ENCODE measurements around the gene CYB561D1. TPM values are rescaled to one million over a fixed set of nuclear protein-coding genes. Genes with fewer than 3 reads are reported as not detected.

Gene CYB561D1
- total and polyA plus RNA-seq, 9 of the 15 experiments (the other 6 are each of a cell fraction or from before 2014, with no cell fraction given): 0.71 to 7.2 (median 3.5) TPM

DNA sequence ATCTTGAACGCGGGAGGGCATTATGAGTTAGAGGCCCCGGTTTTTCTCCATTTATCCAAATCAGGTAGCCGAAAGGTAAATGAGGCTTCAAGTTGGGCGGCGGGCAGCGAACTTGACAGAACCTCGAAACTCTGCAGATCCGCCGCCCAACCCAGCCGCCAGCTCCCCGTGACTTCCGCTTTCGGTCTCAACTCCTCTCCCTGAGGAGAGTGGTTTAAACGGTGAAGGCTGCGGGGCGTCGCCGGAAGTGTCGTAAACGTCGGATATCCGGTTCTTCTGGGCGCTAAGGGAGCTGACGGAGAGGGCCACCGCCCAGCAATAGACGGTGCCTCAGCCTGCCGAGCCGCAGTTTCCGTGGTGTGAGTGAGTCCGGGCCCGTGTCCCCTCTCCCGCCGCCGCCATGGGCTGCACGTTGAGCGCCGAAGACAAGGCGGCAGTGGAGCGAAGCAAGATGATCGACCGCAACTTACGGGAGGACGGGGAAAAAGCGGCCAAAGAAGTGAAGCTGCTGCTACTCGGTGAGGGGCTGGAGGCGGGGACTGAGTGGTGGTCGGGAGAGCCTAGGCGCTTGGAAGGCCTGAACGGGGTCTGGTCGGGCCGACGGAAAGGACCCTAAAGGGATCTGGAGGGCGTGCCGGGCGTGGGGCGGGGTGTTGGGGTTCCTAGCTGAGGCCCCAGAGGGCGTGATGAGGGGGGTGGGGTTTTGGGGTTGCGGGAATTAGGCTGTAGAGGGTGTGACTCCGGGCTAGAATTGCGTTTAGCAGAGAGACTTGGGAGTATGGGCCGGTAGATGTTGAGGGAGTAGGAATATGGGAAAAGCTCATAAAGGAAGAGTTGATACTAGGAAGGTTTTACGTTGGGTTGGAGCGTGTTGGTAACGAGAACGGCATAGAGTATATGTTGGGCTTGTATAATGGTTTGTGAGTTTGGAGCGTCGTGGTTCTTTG lies 54.7 kb downstream of the CYB561D1 start, which contains the start of gene GNAI3 (continued):
- TF ChIP-seq ZBTB33 (CRISPR knock-in tag; IDR thresholded peaks at IDR 0.05) (peak; percentile 60; the same call in 1 of the 2 replicates), HCFC1 (IDR thresholded peaks at IDR 0.05; ENCODE audit: low read depth, low read length) (peak; percentile 71), SMARCB1 (IDR thresholded peaks at IDR 0.05; ENCODE audit: insufficient read length, low read depth) (no peak), REST (IDR thresholded peaks at IDR 0.05; ENCODE audit: borderline replicate concordance) (no peak), REST (CRISPR knock-in tag; IDR thresholded peaks at IDR 0.05; ENCODE audit: low read depth) (no peak), PYGO2 (tag; IDR thresholded peaks at IDR 0.05) (0 out of 2 replicates have a peak, but pooled peaks have one; percentile 28), PHTF2 (CRISPR knock-in tag; IDR thresholded peaks at IDR 0.05) (no peak), PBX2 (CRISPR knock-in tag; IDR thresholded peaks at IDR 0.05; ENCODE audit: low read depth) (no peak), PBX2 (tag; conservative IDR thresholded peaks at IDR 0.05; ENCODE audit: low read depth) (no peak), NR2C1 (IDR thresholded peaks at IDR 0.05) (no peak), NR2C1 (tag; IDR thresholded peaks at IDR 0.05) (no peak)
- TF ChIP-seq, protein P1, sequence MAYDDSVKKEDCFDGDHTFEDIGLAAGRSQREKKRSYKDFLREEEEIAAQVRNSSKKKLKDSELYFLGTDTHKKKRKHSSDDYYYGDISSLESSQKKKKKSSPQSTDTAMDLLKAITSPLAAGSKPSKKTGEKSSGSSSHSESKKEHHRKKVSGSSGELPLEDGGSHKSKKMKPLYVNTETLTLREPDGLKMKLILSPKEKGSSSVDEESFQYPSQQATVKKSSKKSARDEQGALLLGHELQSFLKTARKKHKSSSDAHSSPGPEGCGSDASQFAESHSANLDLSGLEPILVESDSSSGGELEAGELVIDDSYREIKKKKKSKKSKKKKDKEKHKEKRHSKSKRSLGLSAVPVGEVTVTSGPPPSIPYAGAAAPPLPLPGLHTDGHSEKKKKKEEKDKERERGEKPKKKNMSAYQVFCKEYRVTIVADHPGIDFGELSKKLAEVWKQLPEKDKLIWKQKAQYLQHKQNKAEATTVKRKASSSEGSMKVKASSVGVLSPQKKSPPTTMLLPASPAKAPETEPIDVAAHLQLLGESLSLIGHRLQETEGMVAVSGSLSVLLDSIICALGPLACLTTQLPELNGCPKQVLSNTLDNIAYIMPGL (CRISPR knock-in tag; IDR thresholded peaks at IDR 0.05): peak; percentile 46; the same call in 1 of the 2 replicates

Data from K562 (cell line).